ENCODE data around the gene SYNGR2. TPM values are rescaled to one million over a fixed set of nuclear protein-coding genes. Genes with fewer than 3 reads are reported as not detected.

The SYNGR2 gene
- polyA plus RNA-seq, 1 experiment, result 135 TPM

DNA sequence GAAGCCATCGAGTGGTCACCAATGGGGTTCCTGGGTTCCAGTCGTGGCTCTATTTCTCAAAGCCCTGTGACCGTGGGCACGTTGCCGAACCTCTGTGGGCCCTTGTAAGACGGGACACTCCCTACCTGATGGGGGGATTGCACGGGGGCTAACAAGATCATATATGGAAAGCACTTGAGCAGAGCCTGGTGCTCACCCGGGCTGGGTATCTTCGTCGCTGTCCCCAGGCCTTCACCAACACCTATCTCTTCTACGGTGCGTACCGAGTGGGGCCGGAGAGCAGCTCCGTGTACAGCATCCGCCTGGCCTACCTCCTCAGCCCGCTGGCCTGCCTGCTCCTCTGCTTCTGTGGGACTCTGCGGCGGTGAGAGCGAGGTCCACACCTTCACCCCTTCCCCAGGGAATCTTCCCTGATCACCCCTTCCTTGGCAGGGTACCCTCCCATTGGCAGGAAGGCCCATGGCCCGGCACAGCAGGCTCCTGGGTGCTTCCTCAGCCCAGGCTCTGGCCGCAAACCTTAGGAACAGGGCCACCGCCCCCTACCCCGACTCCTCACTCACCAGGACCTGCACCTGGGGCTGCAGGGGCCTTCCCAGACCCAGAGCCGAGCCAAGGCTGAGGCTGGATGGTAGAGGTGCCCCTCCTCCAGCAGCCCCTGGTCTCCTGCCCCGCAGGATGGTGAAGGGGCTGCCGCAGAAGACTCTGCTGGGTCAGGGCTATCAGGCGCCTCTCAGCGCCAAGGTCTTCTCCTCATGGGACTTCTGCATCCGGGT, 35.0 kb upstream of the SYNGR2 start:
- H3K27me3 ChIP-seq (ENCODE audit: control insufficient read depth, insufficient read depth, low read length), result peaks cover 14% of the 10 kb centered on the region

DNA sequence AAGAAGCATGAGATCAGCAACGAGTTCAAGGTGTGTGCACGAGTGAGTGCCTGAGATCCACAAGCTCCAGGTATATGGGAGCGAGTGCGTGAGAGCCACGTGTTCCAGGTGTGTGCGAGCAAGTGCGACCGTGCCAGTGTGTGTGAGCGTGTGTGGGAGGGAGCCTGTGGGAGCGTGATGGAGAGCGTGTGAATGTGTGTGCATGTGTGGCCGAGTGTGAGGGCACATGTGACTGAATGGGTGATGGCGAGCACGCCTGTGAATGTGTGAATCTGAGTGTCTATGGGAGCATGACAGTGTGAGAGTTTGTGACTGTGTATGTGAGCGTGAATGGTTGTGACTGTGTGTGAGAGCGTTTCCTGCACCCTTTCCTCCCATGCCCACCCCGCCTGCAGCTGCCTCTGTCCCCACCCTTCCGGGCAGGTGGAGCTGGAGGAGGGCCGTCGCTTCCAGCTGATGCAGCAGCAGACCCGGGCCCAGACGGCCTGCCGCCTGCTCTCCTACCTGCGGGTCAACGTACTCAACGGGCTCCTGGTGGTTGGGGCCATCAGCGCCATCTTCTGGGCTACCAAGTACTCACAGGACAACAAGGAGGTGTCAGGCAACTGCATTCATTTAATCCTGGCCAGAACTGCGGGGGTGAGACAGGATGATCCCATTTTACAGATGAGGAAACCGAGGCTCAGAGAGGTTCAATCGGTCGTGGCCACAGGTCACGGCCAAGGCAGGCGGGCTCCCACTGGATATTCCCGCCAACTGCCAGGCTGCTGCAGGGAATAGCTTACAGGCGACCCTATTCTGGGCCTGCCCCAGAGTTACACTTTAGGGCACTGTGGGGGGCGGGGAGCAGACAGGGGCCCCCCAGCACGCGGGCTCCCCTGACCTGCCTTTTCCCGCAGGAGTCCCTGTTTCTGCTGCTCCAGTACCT, 34.1 kb upstream of the SYNGR2 start:
- ChIA-PET POLR2A (no interaction called here), CTCF (interaction anchor here (0.7 to 1.9 kb wide), 4 partner anchors 10 to 52 kb away, joined by 3 to 7 read pairs (median 4); no protein-coding TSS in a partner anchor)
- Histone ChIP-seq H3K36me3 (ENCODE audit: control insufficient read depth, insufficient read depth, low read length) (no peaks in the 10 kb centered on the region), H3K27me3 (ENCODE audit: control insufficient read depth, insufficient read depth, low read length) (peaks cover 14% of the 10 kb centered on the region), H3K4me3 (ENCODE audit: low read depth, low read length) (no peak overlapping the region)
- no peak for DNase-seq (ENCODE audit: low read depth)
- TF ChIP-seq, protein P1, sequence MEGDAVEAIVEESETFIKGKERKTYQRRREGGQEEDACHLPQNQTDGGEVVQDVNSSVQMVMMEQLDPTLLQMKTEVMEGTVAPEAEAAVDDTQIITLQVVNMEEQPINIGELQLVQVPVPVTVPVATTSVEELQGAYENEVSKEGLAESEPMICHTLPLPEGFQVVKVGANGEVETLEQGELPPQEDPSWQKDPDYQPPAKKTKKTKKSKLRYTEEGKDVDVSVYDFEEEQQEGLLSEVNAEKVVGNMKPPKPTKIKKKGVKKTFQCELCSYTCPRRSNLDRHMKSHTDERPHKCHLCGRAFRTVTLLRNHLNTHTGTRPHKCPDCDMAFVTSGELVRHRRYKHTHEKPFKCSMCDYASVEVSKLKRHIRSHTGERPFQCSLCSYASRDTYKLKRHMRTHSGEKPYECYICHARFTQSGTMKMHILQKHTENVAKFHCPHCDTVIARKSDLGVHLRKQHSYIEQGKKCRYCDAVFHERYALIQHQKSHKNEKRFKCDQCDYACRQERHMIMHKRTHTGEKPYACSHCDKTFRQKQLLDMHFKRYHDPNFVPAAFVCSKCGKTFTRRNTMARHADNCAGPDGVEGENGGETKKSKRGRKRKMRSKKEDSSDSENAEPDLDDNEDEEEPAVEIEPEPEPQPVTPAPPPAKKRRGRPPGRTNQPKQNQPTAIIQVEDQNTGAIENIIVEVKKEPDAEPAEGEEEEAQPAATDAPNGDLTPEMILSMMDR (IDR thresholded peaks at IDR 0.05; ENCODE audit: insufficient read depth, low read depth, low read length), result peak; percentile 51

More for the DNA sequence above, 35.0 kb upstream of the SYNGR2 start:
- POLR2A ChIA-PET, result no interaction called here
- TF ChIP-seq, protein P1 (IDR thresholded peaks at IDR 0.05; ENCODE audit: insufficient read depth, low read depth, low read length), result no peak
- no peaks in the 10 kb centered on the region for H3K36me3 ChIP-seq (ENCODE audit: control insufficient read depth, insufficient read depth, low read length)
- no peak overlapping the region for H3K4me3 ChIP-seq (ENCODE audit: low read depth, low read length)
- no peak for DNase-seq (ENCODE audit: low read depth)
- CTCF ChIA-PET, result no interaction called here

DNA sequence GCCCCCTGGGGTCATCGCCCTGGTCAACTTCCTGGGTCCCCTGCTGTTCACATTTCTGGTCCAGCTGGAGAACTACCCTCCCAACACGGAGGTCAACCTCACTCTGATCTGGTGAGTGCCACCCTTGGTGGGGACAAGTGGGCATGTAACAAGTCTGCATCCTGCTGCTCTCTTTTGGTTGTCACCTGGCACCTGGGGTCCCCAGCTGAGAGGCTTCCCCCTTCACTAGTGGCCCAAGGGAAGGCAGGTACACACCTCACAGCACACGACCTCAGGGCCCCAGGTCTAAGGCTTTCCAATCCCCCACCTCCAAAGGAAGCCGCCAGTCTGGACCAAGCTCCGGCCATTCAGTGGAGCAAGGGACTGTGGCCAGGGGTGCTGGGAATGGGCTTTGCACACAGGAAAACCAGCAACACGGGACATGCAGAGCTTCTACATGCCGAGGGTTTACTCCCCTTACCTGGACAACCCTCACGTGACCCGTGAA, 33.4 kb upstream of the SYNGR2 start:
- H3K36me3 ChIP-seq (ENCODE audit: control insufficient read depth, insufficient read depth, low read length), result no peaks in the 10 kb centered on the region
- CTCF ChIA-PET, result interaction anchor here (0.7 to 1.9 kb wide), 6 partner anchors 9 to 66 kb away, joined by 3 to 7 read pairs (median 4); no protein-coding TSS in a partner anchor
- H3K4me3 ChIP-seq (ENCODE audit: low read depth, low read length), result no peak overlapping the region
- POLR2A ChIA-PET, result no interaction called here
- no peak for DNase-seq (ENCODE audit: low read depth)
- TF ChIP-seq, protein P1 (IDR thresholded peaks at IDR 0.05; ENCODE audit: insufficient read depth, low read depth, low read length), result no peak
- H3K27me3 ChIP-seq (ENCODE audit: control insufficient read depth, insufficient read depth, low read length), result peaks cover 12% of the 10 kb centered on the region

DNA sequence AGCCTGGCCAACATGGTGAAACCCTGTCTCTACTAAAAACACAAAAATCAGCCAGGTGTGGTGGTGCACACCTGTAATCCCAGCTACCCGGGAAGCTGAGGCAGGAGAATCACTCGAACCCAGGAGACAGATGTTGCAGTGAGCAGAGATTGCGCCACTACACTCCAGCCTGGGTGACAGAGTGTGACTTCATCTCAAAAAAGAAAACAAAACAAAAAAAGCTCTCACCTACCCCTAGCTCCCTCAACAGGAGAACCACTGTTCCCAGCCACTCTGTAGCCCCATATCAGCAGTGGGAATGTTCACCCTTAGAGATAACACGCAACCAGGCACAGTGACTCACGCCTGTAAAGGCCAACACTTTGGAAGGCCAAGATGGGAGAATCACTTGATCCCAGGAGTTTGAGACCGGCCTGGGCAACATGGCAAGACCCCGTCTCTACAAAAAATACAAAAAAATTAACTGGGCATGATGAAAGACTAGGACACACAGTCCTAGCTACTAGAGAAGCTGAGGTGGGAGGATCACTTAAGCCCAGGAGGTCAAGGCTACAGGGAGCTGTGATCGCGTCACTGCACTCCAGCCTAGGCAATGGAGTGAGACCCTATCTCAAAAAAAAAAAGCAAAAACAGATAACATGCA, 32.4 kb upstream of the SYNGR2 start:
- TF ChIP-seq, protein P1 (IDR thresholded peaks at IDR 0.05; ENCODE audit: insufficient read depth, low read depth, low read length), result no peak
- DNase-seq (ENCODE audit: low read depth), result no peak
- ChIA-PET POLR2A (no interaction called here), CTCF (interaction anchor here (0.6 to 1.9 kb wide), 6 partner anchors 8 to 71 kb away, joined by 3 to 7 read pairs (median 4); no protein-coding TSS in a partner anchor)
- no peaks in the 10 kb centered on the region for H3K36me3 ChIP-seq (ENCODE audit: control insufficient read depth, insufficient read depth, low read length)
- H3K4me3 ChIP-seq (ENCODE audit: low read depth, low read length), result no peak overlapping the region
- H3K27me3 ChIP-seq (ENCODE audit: control insufficient read depth, insufficient read depth, low read length), result peaks cover 9% of the 10 kb centered on the region

Measured in BJ (cell line).